DMS 273 (cell line): Measurements from ENCODE around the gene FBN2.
"Not testable (repeated sequence)": the region's sequence is repeated elsewhere in the genome, so short reads cannot be mapped to it uniquely, and the experiment has no call there.

Source experiments
- DNase-seq: peaks from one replicate; lab custom pipeline; 2025; ENCODE audit not compliant: unreplicated experiment; lab: John Stamatoyannopoulos, UW

Gene FBN2

DNA sequence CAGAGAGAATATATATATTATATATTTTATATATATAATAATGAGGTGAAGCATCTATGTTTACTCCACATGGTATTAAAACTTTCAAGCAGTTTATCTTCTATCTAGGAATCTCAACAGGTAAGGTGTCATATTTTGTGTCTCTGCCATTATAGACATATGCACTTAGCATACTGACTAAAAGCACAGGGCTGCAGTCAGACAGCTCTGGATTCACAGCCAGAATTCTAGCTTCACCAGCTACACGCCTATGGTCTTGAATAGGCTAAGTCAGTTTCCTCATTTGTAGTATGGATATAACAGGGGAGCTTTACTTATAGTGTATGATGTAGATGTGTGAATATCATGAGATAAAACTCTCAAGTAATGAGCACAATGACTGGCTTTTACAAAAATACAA lies 57.9 kb downstream of the FBN2 start:
- no peak for DNase-seq

DNA sequence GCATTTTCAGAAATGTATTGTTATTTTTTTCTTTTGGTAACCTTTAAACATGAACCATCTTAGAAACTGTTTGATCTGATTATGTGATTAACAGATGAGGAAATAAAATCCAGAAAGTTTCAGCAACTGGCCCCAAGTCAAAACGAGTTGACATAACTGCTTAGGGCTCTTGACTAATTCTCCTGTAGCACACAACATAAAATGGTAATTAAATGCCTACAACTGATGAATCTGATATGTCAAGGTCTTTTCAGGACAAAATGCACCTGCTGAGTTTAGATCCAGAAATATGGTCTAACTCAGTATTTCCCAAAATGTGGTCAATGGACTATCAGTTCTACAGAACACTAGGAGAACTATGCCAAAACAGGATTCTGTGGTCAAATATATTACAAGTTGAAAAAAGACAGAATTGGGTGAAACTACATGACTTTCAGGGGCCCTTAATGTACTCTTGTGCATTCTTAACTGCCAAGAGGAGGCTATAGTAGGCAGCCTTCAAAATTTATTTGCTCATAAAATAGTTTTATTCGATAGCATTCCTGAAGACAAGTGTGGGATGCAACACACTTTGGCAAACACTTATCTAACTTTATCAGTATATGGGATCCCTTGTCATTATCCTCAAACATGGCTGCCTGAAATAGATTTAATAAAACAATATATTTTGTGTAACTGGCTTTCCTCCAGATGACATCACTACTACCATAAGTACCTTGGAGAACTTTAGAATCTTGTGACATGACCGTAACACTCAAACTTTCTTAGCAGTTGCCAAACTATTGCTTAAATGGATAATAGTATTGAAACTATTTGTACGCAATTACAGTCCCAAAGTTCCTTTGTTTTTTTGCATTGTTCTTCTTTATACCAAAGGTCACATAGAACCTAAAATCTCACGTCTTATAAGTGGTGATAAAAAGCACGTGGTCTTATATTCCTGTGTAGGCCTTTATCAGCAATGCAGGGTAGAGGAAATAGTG lies 59.4 kb downstream of the FBN2 start:
- DNase-seq: no peak

- DNase-seq: no peak
These were observed 60.1 kb downstream of the FBN2 start for GRCh38 chr5:128477944-128478343.

- DNase-seq: no peak
These were observed 62.4 kb downstream of the FBN2 start for GRCh38 chr5:128475693-128476092.

GRCh38 chr5:128472919-128473318 lies 65.1 kb downstream of the FBN2 start:
- DNase-seq: no peak

GRCh38 chr5:128472036-128472435 lies 66.0 kb downstream of the FBN2 start:
- DNase-seq: no peak

DNA sequence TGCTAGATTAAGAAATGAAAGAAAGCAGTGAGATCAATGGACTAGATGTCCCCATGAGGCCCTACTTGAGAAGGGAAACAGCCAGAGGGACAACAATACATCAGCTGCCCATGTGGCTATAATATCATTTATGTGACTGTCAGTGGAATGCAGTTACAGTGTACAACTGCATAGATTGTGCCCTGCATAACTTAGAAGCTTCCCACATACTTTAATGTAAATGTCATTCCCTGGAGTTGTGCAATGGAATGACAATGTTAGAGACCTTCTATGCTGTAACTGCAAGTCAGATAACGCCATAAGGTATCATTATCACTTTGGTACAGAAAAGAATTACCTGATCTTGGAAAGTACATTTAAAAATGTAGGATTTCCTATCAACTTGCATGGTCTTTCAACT lies 67.4 kb downstream of the FBN2 start:
- no peak for DNase-seq

DNA sequence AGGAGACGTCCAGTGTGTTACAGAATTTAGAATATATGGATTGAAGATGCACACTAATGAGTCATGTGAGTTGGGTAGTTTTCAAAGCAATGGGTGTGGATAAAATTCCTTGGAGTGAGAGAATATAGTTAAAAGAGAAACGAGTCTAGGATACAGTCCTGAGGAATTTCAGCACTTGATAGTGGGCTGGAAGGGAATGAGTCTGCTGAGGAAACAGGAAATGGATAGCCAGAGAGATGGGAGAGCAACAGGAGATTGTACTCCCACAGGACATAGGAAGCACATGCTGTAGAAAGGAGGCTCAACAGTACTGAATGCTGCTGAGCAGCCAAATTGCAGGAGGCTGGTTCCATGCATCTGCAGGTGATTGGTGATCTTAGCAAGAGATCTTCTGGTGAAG lies 68.1 kb downstream of the FBN2 start:
- DNase-seq: no peak

GRCh38 chr5:128466980-128467379 lies 71.1 kb downstream of the FBN2 start:
- DNase-seq: no peak

DNA sequence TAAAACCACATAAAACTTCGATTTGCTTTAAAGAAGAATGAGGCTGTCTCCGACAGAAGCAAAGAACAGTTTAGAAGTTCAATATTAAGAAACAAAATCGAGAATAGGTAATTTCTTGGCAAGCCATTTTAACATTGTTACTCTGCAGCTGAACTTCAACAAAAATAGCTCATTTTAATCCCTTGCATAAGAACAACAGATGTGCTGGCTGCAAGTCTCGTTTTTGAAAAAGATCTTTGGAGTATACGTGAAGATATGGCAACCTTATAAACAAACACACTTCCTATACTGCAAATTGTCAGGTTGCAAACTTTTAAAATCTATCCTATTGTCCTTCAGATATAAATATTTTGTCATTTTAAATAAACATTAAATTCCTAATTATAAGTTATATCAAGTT lies 71.5 kb downstream of the FBN2 start:
- no peak for DNase-seq

- DNase-seq: no peak
These were observed 73.4 kb downstream of the FBN2 start for GRCh38 chr5:128464596-128464995.

- no peak for DNase-seq
These were observed 75.7 kb downstream of the FBN2 start for GRCh38 chr5:128462330-128462729.

GRCh38 chr5:128457147-128457915 lies 80.7 kb downstream of the FBN2 start:
- not testable (repeated sequence) for DNase-seq

DNA sequence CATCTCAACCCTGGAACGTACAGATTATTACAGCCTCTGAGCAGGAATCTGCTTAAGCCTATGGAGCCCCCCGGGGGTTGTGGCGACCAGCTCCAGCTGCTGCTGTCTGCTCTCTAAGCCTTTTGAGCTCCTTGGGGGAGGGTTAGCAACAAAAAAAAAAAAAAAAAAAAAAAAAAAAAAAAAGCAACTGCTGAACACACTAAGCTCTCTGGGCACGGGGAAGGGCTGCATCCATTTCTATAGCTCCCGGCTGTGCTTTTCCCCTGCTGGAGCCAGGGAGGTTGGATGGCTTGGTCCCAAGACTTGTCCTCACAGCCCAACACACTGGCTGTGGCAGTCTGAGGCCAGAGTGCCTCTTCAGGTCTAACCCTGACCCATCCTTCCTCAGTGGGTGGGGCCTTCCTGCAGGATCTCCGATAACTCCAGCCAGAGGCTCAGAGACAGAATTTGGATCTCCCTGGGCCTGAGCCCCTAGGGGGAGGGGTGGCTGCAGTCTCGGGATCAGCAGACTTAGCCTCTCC lies 82.1 kb downstream of the FBN2 start:
- DNase-seq: peak; percentile 6

DNA sequence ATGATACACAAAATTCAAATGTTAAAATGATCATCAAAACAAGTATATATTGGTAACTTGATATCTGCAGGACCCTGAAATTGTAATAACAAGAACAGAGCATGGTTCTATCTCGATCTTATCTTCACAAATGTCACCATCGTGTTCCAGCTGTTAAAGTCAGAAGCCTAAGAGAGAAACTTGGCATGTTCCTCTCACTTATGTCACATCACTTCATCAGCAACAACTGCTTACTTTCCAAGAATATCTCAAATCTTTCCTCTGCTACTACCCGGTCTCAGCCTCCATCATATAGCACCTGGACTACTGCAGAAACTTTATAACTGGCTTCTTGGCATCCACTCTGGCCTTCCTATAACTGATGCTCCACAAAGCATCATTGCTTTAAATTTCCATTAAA lies 84.9 kb downstream of the FBN2 start:
- DNase-seq: peak; percentile 23

DNA sequence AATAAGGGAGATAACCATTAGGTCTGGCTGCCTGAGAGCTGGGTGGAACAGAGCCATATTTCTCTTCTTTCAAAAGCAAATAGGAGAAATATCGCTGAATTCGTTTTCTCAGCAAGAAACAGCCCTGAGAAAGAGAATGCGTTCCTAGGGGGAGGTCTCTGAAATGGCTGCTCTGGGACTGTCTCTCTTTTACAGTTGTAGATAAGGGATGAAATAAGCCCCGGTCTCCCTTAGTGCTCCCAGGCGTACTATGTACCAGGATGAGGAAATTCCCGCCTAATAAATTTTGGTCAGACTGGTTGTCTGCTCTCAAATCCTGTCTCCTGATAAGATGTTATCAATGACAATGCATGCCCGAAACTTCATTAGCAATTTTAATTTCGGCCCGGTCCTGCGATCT lies 90.8 kb downstream of the FBN2 start:
- not testable (repeated sequence) for DNase-seq

DNA sequence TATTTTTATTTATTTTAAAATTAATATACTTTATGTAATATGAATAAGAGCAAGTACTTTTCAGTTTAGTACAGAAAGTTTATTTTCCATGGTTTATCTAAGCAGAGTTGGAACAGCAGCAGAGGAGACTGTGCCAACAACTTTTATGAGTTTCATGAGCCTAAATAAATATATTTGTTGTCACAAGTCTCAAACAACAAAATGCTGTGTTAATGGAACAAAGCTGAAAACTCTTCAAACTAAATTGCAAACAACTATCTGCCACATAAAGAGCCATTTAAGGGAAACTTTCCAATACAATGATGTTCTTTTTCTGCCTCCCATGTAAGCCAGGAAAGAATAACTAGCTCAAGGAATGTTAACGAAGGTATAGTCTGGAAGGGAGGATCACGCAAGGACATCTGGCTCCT lies 96.1 kb downstream of the FBN2 start:
- no peak for DNase-seq

GRCh38 chr5:128441165-128441564 lies 96.9 kb downstream of the FBN2 start:
- DNase-seq: no peak

DNA sequence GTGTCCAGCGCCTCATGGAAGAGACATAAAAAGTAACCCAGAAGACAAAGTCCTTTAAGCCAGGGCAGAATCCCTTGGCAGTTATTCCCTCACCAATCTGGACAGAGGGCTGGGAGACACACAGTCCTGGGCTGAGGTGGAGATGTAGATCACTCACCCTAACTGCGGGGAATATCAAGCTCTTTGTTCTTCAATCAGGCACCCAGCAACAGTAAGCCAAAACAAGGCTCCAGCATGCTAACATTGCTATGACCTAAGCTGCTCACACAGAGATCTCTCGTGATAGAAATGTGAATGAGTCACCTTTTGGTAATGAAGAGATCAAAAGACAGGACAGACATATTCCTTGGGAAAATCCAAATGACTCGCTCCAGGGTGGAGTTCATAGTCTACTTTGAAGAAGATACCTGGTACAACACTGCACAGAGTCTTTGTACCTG lies 101.3 kb downstream of the FBN2 start:
- no peak for DNase-seq

- no peak for DNase-seq
These were observed 102.2 kb downstream of the FBN2 start for GRCh38 chr5:128435861-128436260.

DNA sequence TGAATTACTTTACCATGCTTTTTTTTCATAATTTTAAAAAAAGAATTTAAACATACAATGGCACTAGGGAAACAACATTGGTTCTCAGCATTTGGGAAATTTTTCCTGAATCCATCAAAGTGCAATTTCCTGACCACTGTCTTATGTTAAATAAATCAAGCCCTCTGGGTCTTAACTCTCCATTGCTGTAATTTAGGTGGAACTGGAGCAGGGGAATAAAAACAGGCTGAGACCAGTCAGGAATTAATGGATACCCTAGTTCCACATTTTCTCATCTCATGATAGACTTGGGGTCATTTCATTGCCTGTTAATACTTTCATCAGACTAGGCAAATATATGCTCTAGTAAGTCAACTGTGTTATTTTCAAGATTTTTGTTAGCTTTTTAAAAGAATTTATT lies 103.1 kb downstream of the FBN2 start:
- DNase-seq: no peak
